Sigmoid colon (tissue), 7 donors: Measurements from ENCODE around the gene DCST1. TPM values are rescaled to one million over a fixed set of nuclear protein-coding genes. Genes with fewer than 3 reads are reported as not detected.
A peak's percentile ranks its signal among the peaks of the same experiment; 100 is the strongest.

Experiments used
- DNase-seq: peaks from one replicate; pipeline ENCODE4 v3.0.0-alpha.2; 2019
- H3K27ac ChIP-seq, 4 donors: fragments of 200-600 bp; sonication (generic); one replicate each; pipeline ENCODE4 v1.5.1; 2016 to 2019; ENCODE audit warnings: mild to moderate bottlenecking in 1 of 4
- H3K27me3 ChIP-seq, 3 donors: fragments of 200-600 bp; sonication (generic); one replicate each; pipeline ENCODE4 v1.5.1; 2019; ENCODE audit warnings: mild to moderate bottlenecking in 1 of 3
- H3K36me3 ChIP-seq, 4 donors: fragments of 200-600 bp; sonication (generic); one replicate each; pipeline ENCODE4 v1.5.1; 2016 to 2019
- H3K4me1 ChIP-seq, 4 donors: fragments of 200-600 bp; sonication (generic); one replicate each; pipeline ENCODE4 v1.5.1; 2017 to 2019
- H3K4me3 ChIP-seq, 4 donors: fragments of 200-600 bp; sonication (generic); one replicate each; pipeline ENCODE4 v1.5.1; 2017 to 2019; ENCODE audit warnings: mild to moderate bottlenecking in 2 of 4, moderate library complexity in 1 of 4
- H3K9me3 ChIP-seq, 4 donors: fragments of 200-600 bp in 3 of 4; sonication (generic) in 3 of 4; one replicate each; pipeline versions ENCODE4 v1.5.1 to v1.6.1; 2013 to 2019
- EP300 ChIP-seq, 4 donors: sonication (generic); formaldehyde crosslinking; IDR thresholded peaks; one replicate each; pipeline ENCODE4 v1.6.1; 2017; ENCODE audit warnings: antibody characterized with exemption in 4 of 4
- POLR2A ChIP-seq, 2 donors: fragments of 450-650 bp; IDR thresholded peaks; one replicate each; pipeline ENCODE4 v1.6.1; 2016; ENCODE audit warnings: antibody characterized with exemption in 2 of 2, mild to moderate bottlenecking in 2 of 2, moderate library complexity in 2 of 2
- POLR2AphosphoS5 ChIP-seq, 4 donors: sonication (generic); formaldehyde crosslinking; IDR thresholded peaks; one replicate each; pipeline ENCODE4 v1.6.1; 2017; ENCODE audit warnings: antibody characterized with exemption in 4 of 4
- whole genome bisulfite sequencing, 2 donors: extraction: QIAGEN DNeasy Blood & Tissue Kit; methylation state at CpG; one replicate each; pipeline ENCODE4 v1.1.7; 2013; 5-methylcytosine and 5-hydroxymethylcytosine counted together
- intact Hi-C: fragments of 100-400 bp; cut with DNase I; formaldehyde crosslinking; loops from one replicate; pipeline ENCODE4 v1.15.1; 2023
- polyA plus RNA-seq, 3 donors: library from polyadenylated mRNA; stranded (reverse); fragments of 200-250 nt; gene quantifications; one replicate each; pipeline ENCODE4 v1.2.3, GENCODE V29; 2013
- total RNA-seq, 4 donors: library from RNA; depleted of rRNA; stranded (reverse); fragments of >200 nt; gene quantifications; one replicate each; pipeline ENCODE4 v1.1.0, GENCODE V29; 2016
- TF ChIP-seq, protein P1 (sequence below), 4 experiments: fragments of 450-650 bp in 3 of 4; fragments of 200-600 bp in 1 of 4; IDR thresholded peaks; one replicate each; pipeline ENCODE4 v1.5.1; 2016 to 2019; ENCODE audit warnings: antibody characterized with exemption in 4 of 4, mild to moderate bottlenecking in 3 of 4, moderate library complexity in 2 of 4
- donor health status: healthy with polysubstance abuse.
- donor health status: Bipolar disorder and iron deficiency.
- donor health status: healthy.

The DCST1 gene
- total and polyA plus RNA-seq, 7 donors: 0.09 to 0.16 TPM; not detected in 5

- no peaks in the 10 kb centered on the region for H3K27me3 ChIP-seq
- WGBS, 2 donors: 90 to 93% methylated on average over 3 of the region's 3 CpGs
- no peak overlapping the region for H3K27ac ChIP-seq
- H3K4me3 ChIP-seq: no peak overlapping the region
- intact Hi-C loops: no loop called here
- peak; percentile 50 for DNase-seq
- H3K9me3 ChIP-seq: no peaks in the 10 kb centered on the region
- peaks cover 0 to 24% (median 19%) of the 10 kb centered on the region in 4 donors for H3K4me1 ChIP-seq
- no peaks in the 10 kb centered on the region for H3K36me3 ChIP-seq
- TF ChIP-seq POLR2AphosphoS5 (IDR thresholded peaks at IDR 0.05) (no peak), EP300 (IDR thresholded peaks at IDR 0.05) (no peak), POLR2A (IDR thresholded peaks at IDR 0.05) (no peak)
- TF ChIP-seq, protein P1, sequence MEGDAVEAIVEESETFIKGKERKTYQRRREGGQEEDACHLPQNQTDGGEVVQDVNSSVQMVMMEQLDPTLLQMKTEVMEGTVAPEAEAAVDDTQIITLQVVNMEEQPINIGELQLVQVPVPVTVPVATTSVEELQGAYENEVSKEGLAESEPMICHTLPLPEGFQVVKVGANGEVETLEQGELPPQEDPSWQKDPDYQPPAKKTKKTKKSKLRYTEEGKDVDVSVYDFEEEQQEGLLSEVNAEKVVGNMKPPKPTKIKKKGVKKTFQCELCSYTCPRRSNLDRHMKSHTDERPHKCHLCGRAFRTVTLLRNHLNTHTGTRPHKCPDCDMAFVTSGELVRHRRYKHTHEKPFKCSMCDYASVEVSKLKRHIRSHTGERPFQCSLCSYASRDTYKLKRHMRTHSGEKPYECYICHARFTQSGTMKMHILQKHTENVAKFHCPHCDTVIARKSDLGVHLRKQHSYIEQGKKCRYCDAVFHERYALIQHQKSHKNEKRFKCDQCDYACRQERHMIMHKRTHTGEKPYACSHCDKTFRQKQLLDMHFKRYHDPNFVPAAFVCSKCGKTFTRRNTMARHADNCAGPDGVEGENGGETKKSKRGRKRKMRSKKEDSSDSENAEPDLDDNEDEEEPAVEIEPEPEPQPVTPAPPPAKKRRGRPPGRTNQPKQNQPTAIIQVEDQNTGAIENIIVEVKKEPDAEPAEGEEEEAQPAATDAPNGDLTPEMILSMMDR (IDR thresholded peaks at IDR 0.05): no peak
Measured at GRCh38 chr1:155073377-155074242, 40.0 kb downstream of the DCST1 start.

- Histone ChIP-seq H3K36me3 (no peaks in the 10 kb centered on the region), H3K27ac (no peak overlapping the region), H3K9me3 (no peaks in the 10 kb centered on the region), H3K4me3 (no peak overlapping the region), H3K4me1 (peaks cover 0 to 35% (median 31%) of the 10 kb centered on the region in 4 donors), H3K27me3 (peaks cover 13 to 19% (median 17%) of the 10 kb centered on the region in 3 donors)
- DNase-seq: peak; percentile 44
- intact Hi-C loops: no loop called here
- WGBS, 2 donors: 62 to 83% methylated on average over 5 of the region's 5 CpGs
- TF ChIP-seq, protein P1 (IDR thresholded peaks at IDR 0.05): no peak
- TF ChIP-seq EP300 (IDR thresholded peaks at IDR 0.05) (no peak), POLR2AphosphoS5 (IDR thresholded peaks at IDR 0.05) (no peak), POLR2A (IDR thresholded peaks at IDR 0.05) (no peak)
Measured at GRCh38 chr1:155075535-155075934, 41.9 kb downstream of the DCST1 start.

- 65 to 83% methylated on average over 1 of the region's 1 CpG for WGBS, 2 donors
Measured at GRCh38 chr1:155076371-155076770, 42.7 kb downstream of the DCST1 start.

DNA sequence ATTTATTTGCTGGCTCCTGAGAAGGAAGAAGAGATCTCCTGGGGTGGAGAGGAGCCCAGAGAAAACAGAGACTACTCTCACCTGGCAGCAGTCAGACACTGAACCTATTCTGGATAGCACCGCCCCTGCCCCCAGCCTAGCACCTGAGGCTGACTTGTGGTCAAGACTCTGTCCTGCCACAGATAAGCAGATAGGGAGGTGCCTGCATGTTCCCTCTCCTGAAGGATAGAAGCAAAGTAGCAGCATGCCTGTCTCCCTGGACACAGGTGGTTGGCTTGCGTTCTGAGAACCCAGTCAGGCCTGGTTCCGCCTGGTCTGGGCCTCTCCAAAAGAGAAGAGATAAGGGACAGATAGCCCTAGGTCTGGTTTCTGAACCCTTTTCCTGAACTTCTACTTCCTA lies 43.7 kb downstream of the DCST1 start:
- peak; percentile 38 for DNase-seq
- TF ChIP-seq, protein P1 (IDR thresholded peaks at IDR 0.05): no peak
- TF ChIP-seq EP300 (IDR thresholded peaks at IDR 0.05) (no peak), POLR2A (IDR thresholded peaks at IDR 0.05) (no peak), POLR2AphosphoS5 (IDR thresholded peaks at IDR 0.05) (no peak)
- peaks cover 32 to 37% (median 35%) of the 10 kb centered on the region in 3 donors for H3K27me3 ChIP-seq
- H3K4me1 ChIP-seq: peaks cover 0 to 39% (median 39%) of the 10 kb centered on the region in 4 donors
- no peaks in the 10 kb centered on the region for H3K36me3 ChIP-seq
- 74 to 92% methylated on average over 3 of the region's 3 CpGs for WGBS, 2 donors
- no peak overlapping the region for H3K27ac ChIP-seq
- no peak overlapping the region for H3K4me3 ChIP-seq
- H3K9me3 ChIP-seq: no peaks in the 10 kb centered on the region
- intact Hi-C loops: no loop called here

More at GRCh38 chr1:155076371-155076770, 42.7 kb downstream of the DCST1 start:
- no peak overlapping the region for H3K27ac ChIP-seq
- peaks cover 22 to 27% (median 25%) of the 10 kb centered on the region in 3 donors for H3K27me3 ChIP-seq
- no peak overlapping the region for H3K4me3 ChIP-seq
- intact Hi-C loops: no loop called here
- no peaks in the 10 kb centered on the region for H3K9me3 ChIP-seq
- no peaks in the 10 kb centered on the region for H3K36me3 ChIP-seq
- peak; percentile 2 for DNase-seq
- TF ChIP-seq, protein P1 (IDR thresholded peaks at IDR 0.05): no peak
- TF ChIP-seq EP300 (IDR thresholded peaks at IDR 0.05) (no peak), POLR2A (IDR thresholded peaks at IDR 0.05) (no peak), POLR2AphosphoS5 (IDR thresholded peaks at IDR 0.05) (no peak)
- H3K4me1 ChIP-seq: peaks cover 0 to 35% (median 32%) of the 10 kb centered on the region in 4 donors
